Measurements from ENCODE around the gene PPP2R2C.

- no peak for TF ChIP-seq RCOR1 (IDR thresholded peaks at IDR 0.05; ENCODE audit: low read length)
- no peak for TF ChIP-seq RXRA (IDR thresholded peaks at IDR 0.05; ENCODE audit: borderline replicate concordance, low read depth)
- TF ChIP-seq, protein P1, sequence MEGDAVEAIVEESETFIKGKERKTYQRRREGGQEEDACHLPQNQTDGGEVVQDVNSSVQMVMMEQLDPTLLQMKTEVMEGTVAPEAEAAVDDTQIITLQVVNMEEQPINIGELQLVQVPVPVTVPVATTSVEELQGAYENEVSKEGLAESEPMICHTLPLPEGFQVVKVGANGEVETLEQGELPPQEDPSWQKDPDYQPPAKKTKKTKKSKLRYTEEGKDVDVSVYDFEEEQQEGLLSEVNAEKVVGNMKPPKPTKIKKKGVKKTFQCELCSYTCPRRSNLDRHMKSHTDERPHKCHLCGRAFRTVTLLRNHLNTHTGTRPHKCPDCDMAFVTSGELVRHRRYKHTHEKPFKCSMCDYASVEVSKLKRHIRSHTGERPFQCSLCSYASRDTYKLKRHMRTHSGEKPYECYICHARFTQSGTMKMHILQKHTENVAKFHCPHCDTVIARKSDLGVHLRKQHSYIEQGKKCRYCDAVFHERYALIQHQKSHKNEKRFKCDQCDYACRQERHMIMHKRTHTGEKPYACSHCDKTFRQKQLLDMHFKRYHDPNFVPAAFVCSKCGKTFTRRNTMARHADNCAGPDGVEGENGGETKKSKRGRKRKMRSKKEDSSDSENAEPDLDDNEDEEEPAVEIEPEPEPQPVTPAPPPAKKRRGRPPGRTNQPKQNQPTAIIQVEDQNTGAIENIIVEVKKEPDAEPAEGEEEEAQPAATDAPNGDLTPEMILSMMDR (IDR thresholded peaks at IDR 0.05): no peak
- no peak for TF ChIP-seq NRF1 (IDR thresholded peaks at IDR 0.05; ENCODE audit: low read depth, low read length)
- no peak for TF ChIP-seq GABPA (IDR thresholded peaks at IDR 0.05; ENCODE audit: low read depth)
- no peak for TF ChIP-seq RFX5 (IDR thresholded peaks at IDR 0.05; ENCODE audit: low read length)
- no peak for TF ChIP-seq NFIC (IDR thresholded peaks at IDR 0.05; ENCODE audit: borderline replicate concordance)
- TF ChIP-seq, protein P2, sequence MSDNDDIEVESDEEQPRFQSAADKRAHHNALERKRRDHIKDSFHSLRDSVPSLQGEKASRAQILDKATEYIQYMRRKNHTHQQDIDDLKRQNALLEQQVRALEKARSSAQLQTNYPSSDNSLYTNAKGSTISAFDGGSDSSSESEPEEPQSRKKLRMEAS (IDR thresholded peaks at IDR 0.05; ENCODE audit: low read depth): no peak
- no peak for TF ChIP-seq REST (IDR thresholded peaks at IDR 0.05; ENCODE audit: low read depth, low read length)
- no peak for TF ChIP-seq TCF12 (IDR thresholded peaks at IDR 0.05)
- TF ChIP-seq YY1 (IDR thresholded peaks at IDR 0.05; ENCODE audit: low read depth): no peak
- no peak for TF ChIP-seq POLR2AphosphoS5 (IDR thresholded peaks at IDR 0.05; ENCODE audit: low read depth, low read length)
- TF ChIP-seq, protein P3, sequence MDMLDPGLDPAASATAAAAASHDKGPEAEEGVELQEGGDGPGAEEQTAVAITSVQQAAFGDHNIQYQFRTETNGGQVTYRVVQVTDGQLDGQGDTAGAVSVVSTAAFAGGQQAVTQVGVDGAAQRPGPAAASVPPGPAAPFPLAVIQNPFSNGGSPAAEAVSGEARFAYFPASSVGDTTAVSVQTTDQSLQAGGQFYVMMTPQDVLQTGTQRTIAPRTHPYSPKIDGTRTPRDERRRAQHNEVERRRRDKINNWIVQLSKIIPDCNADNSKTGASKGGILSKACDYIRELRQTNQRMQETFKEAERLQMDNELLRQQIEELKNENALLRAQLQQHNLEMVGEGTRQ (IDR thresholded peaks at IDR 0.05; ENCODE audit: borderline replicate concordance, low read depth, low read length): no peak
- no peak for TF ChIP-seq GATA2 (CRISPR knock-in tag; IDR thresholded peaks at IDR 0.05)
These were observed 82.1 kb downstream of the PPP2R2C start for GRCh38 chr4:6390356-6390755.

All from SK-N-SH (cell line).